GOT3 (cell line): ENCODE data around the gene PRRT1B.
"Not testable (repeated sequence)": the region's sequence is repeated elsewhere in the genome, so short reads cannot be mapped to it uniquely, and the experiment has no call there.

Experiments
- DNase-seq: peaks from one replicate; lab custom pipeline; 2025; ENCODE audit warnings: mixed read lengths; lab: John Stamatoyannopoulos, UW

PRRT1B gene

GRCh38 chr9:131550465-131550864 lies 5.1 kb downstream of the PRRT1B start:
- not testable (repeated sequence) for DNase-seq

GRCh38 chr9:131552030-131552429 lies 6.7 kb downstream of the PRRT1B start:
- DNase-seq, result no peak

- DNase-seq, result no peak
These were observed 8.9 kb downstream of the PRRT1B start for GRCh38 chr9:131554087-131554842.

DNA sequence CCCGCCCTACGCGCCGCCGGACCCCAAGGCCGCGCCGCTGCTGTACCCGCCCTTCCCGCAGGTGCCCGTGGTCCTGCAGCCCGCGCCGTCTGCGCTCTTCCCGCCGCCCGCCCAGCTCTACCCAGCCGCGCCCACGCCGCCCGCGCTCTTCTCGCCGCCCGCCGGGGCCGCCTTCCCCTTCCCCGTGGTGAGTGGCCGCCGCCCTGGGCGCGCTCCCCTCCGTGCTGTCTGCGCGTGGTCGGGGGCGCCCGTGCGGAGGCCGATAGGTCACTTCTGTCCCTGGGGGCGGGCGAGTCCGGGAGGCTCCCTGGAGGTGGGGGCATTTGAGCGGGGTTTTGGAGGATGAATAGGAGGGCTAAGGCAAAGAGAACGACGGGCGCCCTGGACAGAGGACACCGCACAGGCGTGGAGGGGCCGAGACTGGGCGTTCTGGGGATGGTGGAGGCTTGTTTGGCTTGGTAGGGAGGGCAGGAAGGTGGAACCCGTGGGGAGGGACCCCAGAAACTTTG lies 9.6 kb downstream of the PRRT1B start:
- DNase-seq, result no peak

DNA sequence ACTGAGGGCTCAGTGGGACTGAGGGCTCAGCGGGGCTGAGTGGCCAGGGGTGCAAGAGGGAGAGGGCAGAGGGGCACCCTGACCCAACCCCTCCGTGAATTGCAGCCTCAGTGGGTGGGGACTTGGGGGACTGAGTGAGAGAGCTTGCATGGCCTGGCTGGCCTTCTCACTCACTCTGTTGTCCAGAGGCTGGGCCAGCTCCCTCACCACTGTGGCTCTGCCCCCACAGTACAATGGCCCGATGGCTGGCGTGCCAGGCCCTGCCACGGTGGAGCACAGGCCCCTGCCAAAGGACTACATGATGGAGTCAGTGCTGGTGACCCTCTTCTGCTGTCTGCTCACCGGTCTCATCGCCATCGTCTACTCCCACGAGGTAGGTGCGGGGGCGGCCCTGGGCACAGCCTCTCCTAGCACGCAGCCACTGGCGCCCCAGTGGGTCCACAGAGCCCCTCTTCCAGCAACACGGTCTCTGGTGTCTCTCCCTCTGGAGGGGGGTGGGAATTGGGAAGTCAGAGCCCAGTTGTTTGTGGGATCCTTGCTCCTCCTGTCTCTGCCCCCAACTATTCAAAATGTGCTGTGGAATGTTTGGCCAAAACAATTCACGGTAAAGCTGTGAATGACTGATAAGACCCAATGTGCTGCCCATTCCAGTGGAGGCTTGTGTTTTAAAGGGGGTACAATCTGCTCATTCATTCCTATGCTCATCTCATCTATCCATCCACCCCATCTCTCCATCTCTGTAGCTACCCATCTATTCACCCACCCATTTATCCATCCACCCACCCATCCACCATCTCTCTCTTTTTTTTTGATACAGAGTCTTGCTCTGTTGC lies 10.7 kb downstream of the PRRT1B start:
- DNase-seq, result no peak

DNA sequence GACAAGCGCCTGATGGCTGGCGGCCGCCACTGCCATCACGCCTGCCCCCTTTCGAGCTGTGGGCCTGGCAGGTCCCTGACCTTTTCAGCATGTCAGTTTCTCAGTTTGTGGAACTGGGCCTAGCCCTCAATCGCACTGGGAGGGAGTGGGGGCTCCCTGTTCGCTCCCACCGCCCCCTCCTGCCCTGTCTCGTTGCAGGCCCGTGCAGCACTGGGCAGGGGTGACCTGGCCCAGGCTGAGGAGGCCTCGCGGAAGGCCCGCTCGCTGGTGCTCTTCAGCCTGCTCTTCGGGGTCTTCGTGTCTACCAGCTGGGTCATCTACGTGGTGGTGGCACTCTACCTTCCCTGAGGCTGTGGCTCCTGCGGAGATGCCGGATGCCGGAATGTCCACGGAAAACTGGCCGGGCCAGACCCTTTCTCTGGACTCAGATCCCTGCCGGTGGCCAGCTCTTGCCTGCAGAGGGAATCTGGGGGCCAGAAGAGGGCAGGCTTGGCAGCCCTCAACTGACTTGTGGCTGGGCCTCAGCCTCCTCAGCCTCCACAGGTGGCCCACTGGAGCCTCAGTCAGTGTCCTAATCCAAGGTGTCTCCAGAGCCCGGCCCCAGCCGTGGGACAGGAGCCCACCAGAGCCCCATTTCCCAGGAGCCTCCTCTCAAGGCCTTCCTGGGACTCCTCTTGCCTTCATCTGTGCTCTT lies 12.7 kb downstream of the PRRT1B start:
- no peak for DNase-seq

DNA sequence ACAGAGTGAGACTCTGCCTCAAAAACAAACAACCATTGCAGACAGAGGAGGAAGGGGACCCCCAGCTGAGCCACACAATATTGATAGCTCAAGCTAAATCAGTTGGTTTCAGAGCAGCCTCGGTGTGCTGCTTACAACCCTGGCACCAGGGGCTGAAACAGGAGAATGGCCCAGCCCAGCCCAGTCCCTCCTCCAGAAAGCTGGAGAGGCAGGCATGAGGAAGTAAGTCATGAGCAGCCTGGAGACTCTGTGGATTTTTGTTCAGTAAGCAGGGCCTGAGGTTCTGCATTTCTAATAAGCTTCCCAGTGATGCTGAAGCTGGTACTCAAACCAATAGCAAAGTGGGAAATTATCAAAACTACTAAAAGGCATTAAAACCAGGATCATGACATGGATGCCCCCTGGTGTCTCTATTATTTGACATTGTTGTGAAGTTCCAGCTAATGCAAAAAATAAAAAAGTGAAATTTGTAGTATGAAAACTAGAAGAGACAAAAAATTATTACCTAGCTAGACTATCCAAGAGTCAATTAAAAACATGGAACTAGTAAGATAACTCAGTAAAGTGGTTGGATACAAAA lies 14.2 kb downstream of the PRRT1B start:
- DNase-seq, result no peak

- no peak for DNase-seq
These were observed 17.0 kb downstream of the PRRT1B start for GRCh38 chr9:131562032-131562959.

GRCh38 chr9:131565369-131565768 lies 20.0 kb downstream of the PRRT1B start:
- DNase-seq, result no peak

GRCh38 chr9:131566158-131566557 lies 20.8 kb downstream of the PRRT1B start:
- DNase-seq, result no peak

DNA sequence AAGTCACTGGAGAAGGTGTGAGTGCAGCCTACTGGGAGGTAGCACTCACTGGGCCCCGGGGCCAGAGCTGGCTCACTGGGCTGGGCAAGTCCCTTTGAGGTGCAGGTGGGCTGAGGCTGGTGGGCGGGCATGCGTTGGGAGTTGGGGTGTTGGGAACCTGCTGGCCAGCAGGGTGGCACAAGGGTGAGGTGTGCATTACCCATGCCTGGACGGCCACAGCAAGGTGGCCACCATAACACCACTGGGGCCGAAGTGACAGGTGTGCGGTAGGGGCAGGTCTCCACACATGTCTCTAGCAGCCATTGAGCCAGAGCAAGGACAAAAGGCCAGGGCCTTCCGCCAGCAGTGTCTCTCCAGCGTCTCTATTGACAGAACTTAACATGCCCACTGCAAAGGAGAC lies 22.6 kb downstream of the PRRT1B start:
- no peak for DNase-seq

DNA sequence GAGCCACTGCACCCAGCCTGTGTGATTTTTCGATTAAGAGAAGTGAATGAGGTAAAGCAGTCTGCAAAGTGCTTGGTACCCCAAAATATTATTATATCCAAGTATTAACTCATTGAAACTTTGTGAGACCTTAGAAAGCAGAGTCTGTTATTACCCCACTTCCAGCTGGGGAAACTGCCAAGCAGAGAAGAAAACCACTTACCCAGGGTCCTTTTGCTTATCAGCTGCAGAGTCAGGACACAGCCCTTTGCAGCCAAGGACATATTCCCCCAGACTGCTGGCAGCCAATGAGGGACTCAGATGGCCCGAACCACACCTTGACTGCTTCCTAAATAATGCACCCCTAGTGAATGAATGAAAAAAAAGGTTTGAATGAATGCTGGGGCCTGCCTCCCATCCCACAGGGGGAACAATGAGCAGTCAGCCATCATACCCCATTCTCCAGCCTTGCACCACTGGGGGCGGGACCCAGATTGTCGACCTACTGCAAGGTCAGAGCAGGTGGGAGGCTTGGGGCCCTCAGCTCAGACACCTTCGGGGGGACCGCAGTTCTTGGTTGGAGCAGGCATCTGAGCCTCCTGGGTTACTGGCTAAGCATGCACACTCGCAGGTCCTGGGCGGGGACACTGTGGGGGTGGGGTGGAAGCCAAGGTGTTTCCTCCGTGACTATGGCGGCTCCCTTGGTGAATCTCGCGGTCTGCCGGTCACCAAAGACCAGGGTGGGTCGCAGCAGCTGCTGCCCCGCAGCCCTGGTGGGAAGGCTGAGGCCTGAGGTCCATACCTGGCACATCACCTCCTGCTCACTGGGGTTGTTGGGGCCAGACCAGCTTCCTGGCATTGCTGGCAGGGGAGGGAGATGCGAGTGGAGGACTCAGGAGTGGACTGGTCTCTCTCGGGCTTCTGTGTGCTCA lies 29.7 kb downstream of the PRRT1B start:
- no peak for DNase-seq

DNA sequence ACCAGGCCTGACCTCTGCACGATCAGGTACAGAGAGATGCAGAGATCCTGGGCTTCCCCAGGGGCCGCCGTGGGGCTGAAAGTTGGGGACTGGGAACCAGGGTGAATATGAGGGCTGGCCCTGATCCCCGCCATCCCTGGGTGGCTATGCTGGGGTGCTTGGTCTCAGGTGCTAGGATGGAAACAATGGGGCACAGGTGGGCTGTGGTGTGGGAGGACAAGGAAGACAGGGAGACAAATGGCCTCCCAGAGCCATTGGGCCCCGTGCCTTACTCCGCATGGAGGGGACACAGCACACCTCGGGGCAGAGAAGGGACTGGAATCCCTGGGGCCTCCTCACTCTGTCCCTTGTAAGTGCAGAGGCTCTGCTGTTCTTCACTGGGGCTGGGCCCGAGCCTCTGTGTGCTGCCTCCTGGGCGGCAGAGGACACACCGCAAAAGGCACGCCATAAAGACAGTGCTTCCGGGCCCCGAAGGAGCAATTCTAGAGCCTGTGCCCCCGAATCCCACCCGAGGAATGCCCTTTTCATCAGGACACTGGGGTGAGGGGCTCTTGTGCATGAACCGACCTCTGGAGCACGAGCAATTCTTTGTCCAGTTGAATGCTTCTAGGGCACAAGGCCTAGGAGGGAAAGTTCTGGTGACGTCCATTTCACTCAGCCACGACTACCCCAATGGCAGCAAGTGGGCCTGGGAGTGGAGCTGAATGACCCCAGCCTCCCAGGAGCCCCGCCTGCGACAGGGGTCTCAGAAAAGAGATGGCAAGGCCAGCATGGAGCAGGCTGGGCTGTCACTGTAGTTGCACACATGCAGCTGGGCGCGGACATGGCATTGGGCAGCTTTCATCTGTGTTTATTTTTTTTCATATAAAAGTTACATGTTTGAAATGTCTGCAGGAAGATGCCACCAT lies 30.9 kb downstream of the PRRT1B start:
- no peak for DNase-seq

GRCh38 chr9:131577005-131578000 lies 32.0 kb downstream of the PRRT1B start:
- no peak for DNase-seq

GRCh38 chr9:131578021-131578420 lies 32.7 kb downstream of the PRRT1B start:
- DNase-seq, result no peak

GRCh38 chr9:131578731-131579504 lies 33.6 kb downstream of the PRRT1B start:
- no peak for DNase-seq

- no peak for DNase-seq
These were observed 34.5 kb downstream of the PRRT1B start for GRCh38 chr9:131579789-131580211.
